HEK293 (cell line): ENCODE data around the gene ARMC3.

Experiments used
- CTCF ChIA-PET: fragments of 350-600 bp; formaldehyde crosslinking; extraction: SDS; loops from one replicate; lab custom pipeline; 2021; ENCODE audit warnings: antibody characterized with exemption; lab: Yijun Ruan, JAX
- POLR2A ChIA-PET: fragments of 300-600 bp; formaldehyde crosslinking; extraction: SDS; loops from one replicate; lab custom pipeline; 2020; ENCODE audit warnings: antibody characterized with exemption, inconsistent platforms; lab: Yijun Ruan, JAX
- H3K27ac ChIP-seq: fragments of 200-500 bp; sonication (Bioruptor generic); 2 replicates; pipeline ENCODE4 v1.5.1; 2014; ENCODE audit warnings: low read depth, low read length, control low read depth, inconsistent platforms; ENCODE audit errors: extremely low read depth
- H3K36me3 ChIP-seq, 2 experiments: fragments of 200-500 bp in 1 of 2; sonication (Bioruptor generic) in 1 of 2; 1 replicate in 1 of 2; 2 replicates in 1 of 2; pipeline ENCODE4 v1.5.1; 2014 to 2017; ENCODE audit warnings: inconsistent platforms in 2 of 2, low read length in 2 of 2; ENCODE audit not compliant: control insufficient read depth in 2 of 2, insufficient read depth in 1 of 2
- H3K4me1 ChIP-seq: fragments of 200-500 bp; sonication (Bioruptor generic); 2 replicates; pipeline ENCODE4 v1.5.1; 2014; ENCODE audit warnings: mild to moderate bottlenecking, low read length, inconsistent platforms; ENCODE audit not compliant: control insufficient read depth, insufficient read depth
- H3K4me3 ChIP-seq: 2 replicates; pipeline ENCODE4 v1.5.1; 2011; ENCODE audit warnings: low read depth, mild to moderate bottlenecking, control low read depth, low read length, moderate library complexity
- H3K9me3 ChIP-seq: fragments of 200-500 bp; sonication (Bioruptor generic); 2 replicates; pipeline ENCODE4 v1.5.1; 2014; ENCODE audit warnings: low read depth, low read length, inconsistent platforms; ENCODE audit not compliant: control insufficient read depth, insufficient read depth
- GFI1B ChIP-seq: fragments of 450-650 bp; formaldehyde crosslinking; IDR thresholded peaks from 2 replicates; pipeline ENCODE4 v1.5.1; 2016; ENCODE audit warnings: missing biosample characterization, missing genetic modification characterization
- GLI2 ChIP-seq: fragments of 450-650 bp; formaldehyde crosslinking; IDR thresholded peaks from 2 replicates; pipeline ENCODE4; 2017; ENCODE audit warnings: missing biosample characterization, missing genetic modification characterization, low read depth, borderline replicate concordance
- INSM2 ChIP-seq: fragments of 450-650 bp; formaldehyde crosslinking; IDR thresholded peaks from 2 replicates; pipeline ENCODE4 v1.5.1; 2016; ENCODE audit warnings: missing biosample characterization, missing genetic modification characterization
- PRDM2 ChIP-seq: fragments of 450-650 bp; formaldehyde crosslinking; IDR thresholded peaks from 2 replicates; pipeline ENCODE4 v1.5.1; 2016; ENCODE audit warnings: missing biosample characterization, missing genetic modification characterization, borderline replicate concordance
- ZBTB26 ChIP-seq: fragments of 450-650 bp; formaldehyde crosslinking; optimal IDR thresholded peaks from 2 replicates; pipeline ENCODE3; 2016; ENCODE audit warnings: missing biosample characterization, mild to moderate bottlenecking, missing genetic modification characterization
- ZBTB7A ChIP-seq: fragments of 450-650 bp; formaldehyde crosslinking; IDR thresholded peaks from 2 replicates; pipeline ENCODE4 v1.5.1; 2016; ENCODE audit warnings: low read depth, missing biosample characterization, missing genetic modification characterization
- ZFP37 ChIP-seq: fragments of 450-650 bp; formaldehyde crosslinking; IDR thresholded peaks from 2 replicates; pipeline ENCODE4 v1.5.1; 2016; ENCODE audit warnings: missing biosample characterization, missing genetic modification characterization
- ZNF138 ChIP-seq: fragments of 450-650 bp; formaldehyde crosslinking; IDR thresholded peaks from 2 replicates; pipeline ENCODE4 v1.5.1; 2016; ENCODE audit warnings: missing biosample characterization, missing genetic modification characterization, borderline replicate concordance
- ZNF398 ChIP-seq: fragments of 450-650 bp; formaldehyde crosslinking; IDR thresholded peaks from 2 replicates; pipeline ENCODE4 v1.5.1; 2017; ENCODE audit warnings: missing biosample characterization, missing genetic modification characterization
- ZNF426 ChIP-seq: fragments of 450-650 bp; formaldehyde crosslinking; IDR thresholded peaks from 2 replicates; pipeline ENCODE4 v1.5.1; 2017; ENCODE audit warnings: missing biosample characterization, missing genetic modification characterization, mild to moderate bottlenecking, inconsistent platforms, moderate library complexity
- ZNF433 ChIP-seq: fragments of 450-650 bp; formaldehyde crosslinking; IDR thresholded peaks from 2 replicates; pipeline ENCODE4 v1.5.1; 2016; ENCODE audit warnings: missing biosample characterization, missing genetic modification characterization, low read depth
- ZNF518A ChIP-seq: fragments of 450-650 bp; formaldehyde crosslinking; conservative IDR thresholded peaks from 2 replicates; pipeline ENCODE4 v1.5.1; 2016; ENCODE audit warnings: low read depth, missing biosample characterization, missing genetic modification characterization
- ZNF558 ChIP-seq: fragments of 450-650 bp; formaldehyde crosslinking; IDR thresholded peaks from 2 replicates; pipeline ENCODE4 v1.5.1; 2016; ENCODE audit warnings: missing biosample characterization, missing genetic modification characterization
- ZNF624 ChIP-seq: fragments of 450-650 bp; formaldehyde crosslinking; IDR thresholded peaks from 2 replicates; pipeline ENCODE4 v1.5.1; 2017; ENCODE audit warnings: missing biosample characterization, missing genetic modification characterization
- ZNF660 ChIP-seq: fragments of 450-650 bp; IDR thresholded peaks from 2 replicates; pipeline ENCODE4 v1.5.1; 2018; ENCODE audit warnings: missing biosample characterization, mild to moderate bottlenecking, missing genetic modification characterization

The ARMC3 gene

GRCh38 chr10:22992075-22992474 is 64.2 kb downstream of the ARMC3 start:
- Histone ChIP-seq H3K4me1 (no peaks in the 10 kb centered on the region), H3K27ac (no peak overlapping the region), H3K4me3 (no peak overlapping the region), H3K9me3 (no peaks in the 10 kb centered on the region), H3K36me3 (no peaks in the 10 kb centered on the region)
- TF ChIP-seq ZBTB7A: no peak
- no peak for TF ChIP-seq ZNF660 (tag by site-specific recombination)
- no peak for TF ChIP-seq ZNF558
- no peak for TF ChIP-seq ZNF433 (tag by site-specific recombination)
- TF ChIP-seq ZBTB26: no peak
- no peak for TF ChIP-seq ZNF398 (tag by site-specific recombination)
- TF ChIP-seq ZNF138 (tag by site-specific recombination): no peak
- no peak for TF ChIP-seq GLI2 (tag by site-specific recombination)
- no peak for TF ChIP-seq ZFP37
- TF ChIP-seq ZNF426: no peak
- no peak for TF ChIP-seq ZNF518A (tag by site-specific recombination)
- ChIA-PET POLR2A (no interaction called here), CTCF (interaction anchor here (0.6 to 0.7 kb wide), 2 partner anchors 40 to 431 kb away, joined by 3 to 4 read pairs; no protein-coding TSS in a partner anchor)

- ChIA-PET POLR2A (no interaction called here), CTCF (no interaction called here)
- H3K4me3 ChIP-seq: no peak overlapping the region
- no peaks in the 10 kb centered on the region for H3K9me3 ChIP-seq
- H3K36me3 ChIP-seq: no peaks in the 10 kb centered on the region
- H3K4me1 ChIP-seq: no peaks in the 10 kb centered on the region
- H3K27ac ChIP-seq: no peak overlapping the region
- TF ChIP-seq ZNF624 (tag by site-specific recombination) (no peak), ZBTB26 (no peak), PRDM2 (tag by site-specific recombination) (no peak), INSM2 (no peak), GFI1B (tag by site-specific recombination) (no peak)
These were observed 64.8 kb downstream of the ARMC3 start for GRCh38 chr10:22992621-22993020.
